Measurements from ENCODE around the gene TMA7.

Gene TMA7
- long read RNA-seq, donor 1, transcript TMA7-202 (3 exons, 619 nt), result minor isoform, 126 of 821 reads
- long read RNA-seq, donor 1, transcript TMA7-201 (4 exons, 561 nt), result major isoform, 585 of 821 reads
- long read RNA-seq, donor 1, partial matches to known transcripts, result 41 of 821 reads
- long read RNA-seq, donor 1, other reads (novel, unspliced or antisense), result 68 of 821 reads
- long read RNA-seq, donor 2, transcript TMA7-202 (3 exons, 619 nt), result minor isoform, 95 of 509 reads
- long read RNA-seq, donor 2, transcript TMA7-201 (4 exons, 561 nt), result major isoform, 368 of 509 reads
- long read RNA-seq, donor 2, partial matches to known transcripts, result 17 of 509 reads
- long read RNA-seq, donor 2, other reads (novel, unspliced or antisense), result 28 of 509 reads
- long read RNA-seq, donor 3, transcript TMA7-202 (3 exons, 619 nt), result minor isoform, 37 of 201 reads
- long read RNA-seq, donor 3, transcript TMA7-201 (4 exons, 561 nt), result major isoform, 156 of 201 reads
- long read RNA-seq, donor 3, partial matches to known transcripts, result 7 of 201 reads
- long read RNA-seq, donor 3, other reads (novel, unspliced or antisense), result 0 of 201 reads
- long read RNA-seq, donor 4, transcript TMA7-201 (4 exons, 561 nt), result major isoform, 315 of 448 reads
- long read RNA-seq, donor 4, transcript TMA7-202 (3 exons, 619 nt), result minor isoform, 62 of 448 reads
- long read RNA-seq, donor 4, partial matches to known transcripts, result 28 of 448 reads
- long read RNA-seq, donor 4, other reads (novel, unspliced or antisense), result 40 of 448 reads
- long read RNA-seq, donor 5, transcript TMA7-202 (3 exons, 619 nt), result minor isoform, 91 of 644 reads
- long read RNA-seq, donor 5, transcript TMA7-201 (4 exons, 561 nt), result major isoform, 503 of 644 reads
- long read RNA-seq, donor 5, partial matches to known transcripts, result 14 of 644 reads
- long read RNA-seq, donor 5, other reads (novel, unspliced or antisense), result 36 of 644 reads
- long read RNA-seq, donor 6, transcript TMA7-201 (4 exons, 561 nt), result major isoform, 356 of 497 reads
- long read RNA-seq, donor 6, transcript TMA7-202 (3 exons, 619 nt), result minor isoform, 90 of 497 reads
- long read RNA-seq, donor 6, partial matches to known transcripts, result 17 of 497 reads
- long read RNA-seq, donor 6, other reads (novel, unspliced or antisense), result 33 of 497 reads
- long read RNA-seq, donor 7, transcript TMA7-202 (3 exons, 619 nt), result minor isoform, 120 of 818 reads
- long read RNA-seq, donor 7, transcript TMA7-201 (4 exons, 561 nt), result major isoform, 604 of 818 reads
- long read RNA-seq, donor 7, partial matches to known transcripts, result 21 of 818 reads
- long read RNA-seq, donor 7, other reads (novel, unspliced or antisense), result 71 of 818 reads
- long read RNA-seq, donor 8, transcript TMA7-202 (3 exons, 619 nt), result minor isoform, 66 of 482 reads
- long read RNA-seq, donor 8, transcript TMA7-201 (4 exons, 561 nt), result major isoform, 362 of 482 reads
- long read RNA-seq, donor 8, partial matches to known transcripts, result 17 of 482 reads
- long read RNA-seq, donor 8, other reads (novel, unspliced or antisense), result 36 of 482 reads

GRCh38 chr3:48439820-48440589, at the start of gene TMA7, which contains the start of gene CCDC51:
TSS of gene TMA7 (plus strand) at chr3:48440257. CDS start at chr3:48440297, 40 bp downstream.
TSS of gene CCDC51 (minus strand) at chr3:48440119. CDS start at chr3:48435128, 4,991 bp downstream.
- DNase-seq, result peak; percentile 88

DNA sequence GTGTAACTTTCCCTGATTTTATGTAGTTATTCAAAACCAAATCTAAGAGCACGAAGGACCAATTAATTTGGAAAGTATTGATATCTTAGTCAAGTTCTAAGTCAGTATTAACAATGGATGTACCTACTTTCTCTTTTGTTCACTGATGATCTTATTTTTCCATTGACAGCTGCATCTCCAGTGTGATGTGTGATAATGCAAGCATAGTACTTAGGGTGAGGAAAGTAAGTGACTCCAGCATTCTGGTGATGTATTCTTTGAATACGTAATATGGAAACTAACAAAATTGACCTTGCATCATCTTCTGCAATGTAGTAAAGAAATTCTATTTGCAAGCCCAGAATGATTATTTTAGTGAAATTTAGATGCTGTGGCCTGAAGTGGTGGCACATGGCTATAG, 45.7 kb upstream of the TMA7 start:
- DNase-seq, result no peak

GRCh38 chr3:48395714-48396113, 44.3 kb upstream of the TMA7 start:
- DNase-seq, result no peak

DNA sequence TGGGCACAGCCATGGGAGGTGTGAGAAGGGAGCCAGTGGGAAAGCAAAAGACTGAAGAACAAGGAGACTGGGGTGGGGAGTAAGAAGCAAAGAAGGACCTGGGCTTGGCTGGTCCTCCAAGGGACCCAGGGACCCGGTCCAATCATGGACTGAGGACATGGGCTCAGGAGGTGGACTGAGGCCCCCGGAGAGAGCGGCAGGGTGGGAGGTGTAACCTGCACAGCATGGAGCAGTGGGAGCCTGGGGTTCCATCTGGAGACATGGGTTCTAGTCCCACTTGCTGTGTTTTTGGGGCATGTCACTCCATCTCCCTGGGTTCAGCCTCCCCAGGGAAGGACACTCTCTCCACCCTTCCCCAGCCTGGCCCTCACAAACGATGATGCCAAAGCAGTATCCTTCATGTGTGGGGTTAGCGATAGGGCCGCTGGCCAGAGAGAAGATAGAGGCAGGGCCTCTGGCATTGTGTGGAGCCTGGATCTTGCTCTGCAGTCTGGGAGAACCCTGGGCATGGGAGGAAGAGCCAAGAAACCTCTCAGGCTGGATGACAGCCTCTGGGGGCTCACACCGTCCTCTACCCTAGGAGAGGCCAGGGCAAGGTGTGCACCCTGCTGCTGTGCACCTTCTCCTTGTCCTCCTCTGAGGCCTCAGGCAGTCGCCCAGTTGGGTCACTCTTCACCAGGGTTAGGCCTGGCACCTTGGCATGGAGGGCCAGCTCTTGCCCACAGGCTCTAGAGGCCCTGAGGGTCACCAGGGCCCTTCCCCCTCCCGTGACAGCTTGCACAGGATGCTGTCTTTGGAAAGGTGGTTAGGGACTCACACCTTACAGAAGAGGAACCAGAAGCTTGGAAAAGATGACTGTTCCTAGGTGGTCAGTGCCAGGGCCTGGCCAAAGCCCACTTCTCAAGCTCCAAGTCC, 42.0 kb upstream of the TMA7 start:
- peak; percentile 1 for DNase-seq

- DNase-seq, result peak; percentile 2
These were observed 41.2 kb upstream of the TMA7 start for GRCh38 chr3:48398701-48399386.

GRCh38 chr3:48399387-48400172, 40.5 kb upstream of the TMA7 start:
- peak; percentile 2 for DNase-seq

GRCh38 chr3:48400824-48401433, 39.1 kb upstream of the TMA7 start:
- peak; percentile 36 for DNase-seq

- peak; percentile 1 for DNase-seq
These were observed 38.6 kb upstream of the TMA7 start for GRCh38 chr3:48401434-48401901.

DNA sequence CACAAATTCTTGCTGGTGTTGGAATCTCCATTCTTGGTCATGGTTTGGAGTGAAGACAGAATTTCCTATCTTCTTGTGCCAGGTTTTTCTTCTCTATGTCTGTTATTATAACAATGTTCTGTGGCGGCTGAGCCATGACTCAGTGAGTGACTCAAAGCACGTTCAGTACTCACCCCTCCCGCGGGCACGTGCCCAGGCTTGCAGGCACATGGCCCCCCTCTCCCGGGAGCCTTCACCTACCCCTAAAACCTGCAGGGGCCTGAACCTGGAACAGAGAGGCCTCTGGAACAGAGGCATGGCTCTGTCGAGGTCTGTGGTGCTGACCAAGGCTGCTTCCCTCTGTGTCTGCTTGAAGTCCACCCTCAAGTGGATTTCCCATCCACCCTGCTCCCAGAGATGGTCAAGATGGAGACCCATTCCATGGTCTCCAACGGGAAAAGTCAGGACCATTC, 37.8 kb upstream of the TMA7 start:
- peak; percentile 4 for DNase-seq

- peak; percentile 0 for DNase-seq
These were observed 37.1 kb upstream of the TMA7 start for GRCh38 chr3:48402907-48403306.

- peak; percentile 1 for DNase-seq
These were observed 36.3 kb upstream of the TMA7 start for GRCh38 chr3:48403533-48404439.

- peak; percentile 0 for DNase-seq
These were observed 35.4 kb upstream of the TMA7 start for GRCh38 chr3:48404440-48405342.

GRCh38 chr3:48405343-48405881, 34.6 kb upstream of the TMA7 start:
- DNase-seq, result peak; percentile 1

DNA sequence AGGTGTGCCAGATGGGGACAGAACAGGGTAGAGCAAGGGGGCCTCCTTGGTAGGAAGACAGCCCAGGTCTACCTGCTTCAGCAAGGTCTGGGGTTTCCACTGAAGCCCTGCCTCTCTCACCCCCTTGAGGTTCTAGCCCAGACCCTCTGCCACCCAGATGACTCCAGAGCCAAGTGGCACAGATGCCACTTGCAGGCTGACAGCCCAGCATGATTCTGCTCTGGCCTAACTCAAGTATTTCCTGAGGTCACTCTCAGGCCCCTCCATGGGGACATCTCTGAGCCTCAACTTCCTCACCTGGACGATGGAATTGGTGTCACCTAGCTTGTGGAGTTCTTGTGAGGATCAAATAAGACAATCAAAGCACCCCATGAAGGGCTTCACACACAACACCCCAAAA, 34.1 kb upstream of the TMA7 start:
- no peak for DNase-seq
